GM10847 (cell line): ENCODE results near the gene TBX5.

ENCODE experiments used
- POLR2A ChIP-seq: IDR thresholded peaks from 2 replicates; pipeline ENCODE4 v1.6.1; 2011; ENCODE audit not compliant: insufficient read length; ENCODE audit errors: extremely low read depth

TBX5 gene

GRCh38 chr12:114403011-114403689 lies 2.8 kb downstream of the TBX5 start:
- no peak for TF ChIP-seq POLR2A

GRCh38 chr12:114402084-114402717 lies 3.7 kb downstream of the TBX5 start:
- no peak for TF ChIP-seq POLR2A

GRCh38 chr12:114401328-114402083 lies 4.4 kb downstream of the TBX5 start:
- TF ChIP-seq POLR2A: no peak

- TF ChIP-seq POLR2A: no peak
These were observed 5.0 kb downstream of the TBX5 start for GRCh38 chr12:114400925-114401324.

GRCh38 chr12:114400361-114400811 lies 5.6 kb downstream of the TBX5 start:
- no peak for TF ChIP-seq POLR2A

- TF ChIP-seq POLR2A: no peak
These were observed 6.2 kb downstream of the TBX5 start for GRCh38 chr12:114399664-114400211.

- TF ChIP-seq POLR2A: no peak
These were observed 7.7 kb downstream of the TBX5 start for GRCh38 chr12:114397978-114398881.

- no peak for TF ChIP-seq POLR2A
These were observed 8.8 kb downstream of the TBX5 start for GRCh38 chr12:114396869-114397719.

GRCh38 chr12:114396153-114396868 lies 9.6 kb downstream of the TBX5 start:
- TF ChIP-seq POLR2A: no peak

GRCh38 chr12:114395755-114396152 lies 10.2 kb downstream of the TBX5 start:
- no peak for TF ChIP-seq POLR2A

- no peak for TF ChIP-seq POLR2A
These were observed 10.7 kb downstream of the TBX5 start for GRCh38 chr12:114395233-114395632.

GRCh38 chr12:114393569-114393968 lies 12.4 kb downstream of the TBX5 start:
- TF ChIP-seq POLR2A: no peak

GRCh38 chr12:114392909-114393308 lies 13.0 kb downstream of the TBX5 start:
- no peak for TF ChIP-seq POLR2A

- TF ChIP-seq POLR2A: no peak
These were observed 14.9 kb downstream of the TBX5 start for GRCh38 chr12:114391088-114391487.

GRCh38 chr12:114384739-114385138 lies 21.2 kb downstream of the TBX5 start:
- TF ChIP-seq POLR2A: no peak
